PC-9 (cell line): ENCODE data around the gene RPRML.

Source experiments
- EZH2 ChIP-seq: fragments of 200-600 bp; sonication (generic); IDR thresholded peaks from 2 replicates; pipeline ENCODE4 v1.8.0; 2017; ENCODE audit warnings: antibody characterized with exemption, low read depth
- TF ChIP-seq, protein P1 (sequence below): fragments of 200-600 bp; sonication (generic); conservative IDR thresholded peaks from 2 replicates; pipeline ENCODE4 v1.6.1; 2017; ENCODE audit warnings: mixed run types, antibody characterized with exemption, mild to moderate bottlenecking, moderate library complexity

- TF ChIP-seq, protein P1, sequence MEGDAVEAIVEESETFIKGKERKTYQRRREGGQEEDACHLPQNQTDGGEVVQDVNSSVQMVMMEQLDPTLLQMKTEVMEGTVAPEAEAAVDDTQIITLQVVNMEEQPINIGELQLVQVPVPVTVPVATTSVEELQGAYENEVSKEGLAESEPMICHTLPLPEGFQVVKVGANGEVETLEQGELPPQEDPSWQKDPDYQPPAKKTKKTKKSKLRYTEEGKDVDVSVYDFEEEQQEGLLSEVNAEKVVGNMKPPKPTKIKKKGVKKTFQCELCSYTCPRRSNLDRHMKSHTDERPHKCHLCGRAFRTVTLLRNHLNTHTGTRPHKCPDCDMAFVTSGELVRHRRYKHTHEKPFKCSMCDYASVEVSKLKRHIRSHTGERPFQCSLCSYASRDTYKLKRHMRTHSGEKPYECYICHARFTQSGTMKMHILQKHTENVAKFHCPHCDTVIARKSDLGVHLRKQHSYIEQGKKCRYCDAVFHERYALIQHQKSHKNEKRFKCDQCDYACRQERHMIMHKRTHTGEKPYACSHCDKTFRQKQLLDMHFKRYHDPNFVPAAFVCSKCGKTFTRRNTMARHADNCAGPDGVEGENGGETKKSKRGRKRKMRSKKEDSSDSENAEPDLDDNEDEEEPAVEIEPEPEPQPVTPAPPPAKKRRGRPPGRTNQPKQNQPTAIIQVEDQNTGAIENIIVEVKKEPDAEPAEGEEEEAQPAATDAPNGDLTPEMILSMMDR: no peak
- TF ChIP-seq EZH2: no peak
These were observed 27.3 kb downstream of the RPRML start for GRCh38 chr17:46951706-46952105.
